ENCODE results near the gene EFCAB6. TPM values are rescaled to one million over a fixed set of nuclear protein-coding genes. Genes with fewer than 3 reads are reported as not detected.

The EFCAB6 gene
- total and polyA plus RNA-seq, 4 experiments from 2014 or later, result 0.15 to 0.91 (median 0.84) TPM; not detected in 1

GRCh38 chr22:43706151-43706550 lies 106.0 kb downstream of the EFCAB6 start:
- H3K36me3 Mint-ChIP-seq, result peaks cover 3 to 5% of the 10 kb centered on the region in 2 donors
- ChIA-PET POLR2A (ENCODE audit: partially characterized antibody) (no interaction called here), CTCF (ENCODE audit: partially characterized antibody) (no interaction called here)
- peaks cover 5 to 18% of the 10 kb centered on the region in 2 donors for H3K27me3 Mint-ChIP-seq
- no peak overlapping the region for H3K27ac ChIP-seq (ENCODE audit: low read depth, low read length)
- no peak overlapping the region for H3K4me3 ChIP-seq (ENCODE audit: low read length in 2 of 2)
- H3K9me3 Mint-ChIP-seq, result peaks cover 0 to 30% (median 28%) of the 10 kb centered on the region in 8 donors
- no peak overlapping the region for H3K27ac Mint-ChIP-seq
- peaks cover 0 to 3% of the 10 kb centered on the region in 2 donors for H3K9me3 ChIP-seq (ENCODE audit: control insufficient read depth in 1 of 2, low read length in 2 of 2)
- H3K4me3 Mint-ChIP-seq, result no peak overlapping the region
- H3K4me1 Mint-ChIP-seq, result no peaks in the 10 kb centered on the region
- intact Hi-C loops (cut with micrococcal nuclease), result no loop called here
- no peak for DNase-seq
- H3K27me3 ChIP-seq (ENCODE audit: insufficient read depth, low read length), result no peaks in the 10 kb centered on the region
- H3K4me1 ChIP-seq (ENCODE audit: insufficient read depth, low read length), result no peaks in the 10 kb centered on the region
- H3K36me3 ChIP-seq (ENCODE audit: insufficient read depth, low read length), result no peaks in the 10 kb centered on the region

- ChIA-PET CTCF (ENCODE audit: partially characterized antibody) (no interaction called here), POLR2A (ENCODE audit: partially characterized antibody) (no interaction called here)
- Mint-ChIP-seq H3K27ac (no peak overlapping the region), H3K4me3 (no peak overlapping the region), H3K9me3 (peaks cover 0 to 34% (median 29%) of the 10 kb centered on the region in 8 donors), H3K4me1 (no peaks in the 10 kb centered on the region), H3K27me3 (peaks cover 12 to 18% of the 10 kb centered on the region in 2 donors), H3K36me3 (peaks cover 3 to 5% of the 10 kb centered on the region in 2 donors)
- Histone ChIP-seq H3K4me1 (ENCODE audit: insufficient read depth, low read length) (no peaks in the 10 kb centered on the region), H3K36me3 (ENCODE audit: insufficient read depth, low read length) (no peaks in the 10 kb centered on the region), H3K9me3 (ENCODE audit: control insufficient read depth in 1 of 2, low read length in 2 of 2) (peaks cover 0 to 3% of the 10 kb centered on the region in 2 donors), H3K27me3 (ENCODE audit: insufficient read depth, low read length) (no peaks in the 10 kb centered on the region), H3K27ac (ENCODE audit: low read depth, low read length) (no peak overlapping the region), H3K4me3 (ENCODE audit: low read length in 2 of 2) (no peak overlapping the region)
- no peak for DNase-seq
- intact Hi-C loops (cut with micrococcal nuclease), result no loop called here
These were observed 108.1 kb downstream of the EFCAB6 start for GRCh38 chr22:43704051-43704450.

- no peak overlapping the region for H3K27ac ChIP-seq (ENCODE audit: low read depth, low read length)
- peaks cover 0 to 18% (median 10%) of the 10 kb centered on the region in 8 donors for H3K9me3 Mint-ChIP-seq
- CTCF ChIA-PET (ENCODE audit: partially characterized antibody), result no interaction called here
- H3K27me3 ChIP-seq (ENCODE audit: insufficient read depth, low read length), result no peaks in the 10 kb centered on the region
- H3K4me1 Mint-ChIP-seq, result no peaks in the 10 kb centered on the region
- no peak overlapping the region for H3K4me3 ChIP-seq (ENCODE audit: low read length in 2 of 2)
- H3K4me3 Mint-ChIP-seq, result no peak overlapping the region
- no peak for DNase-seq
- no peak overlapping the region for H3K27ac Mint-ChIP-seq
- H3K4me1 ChIP-seq (ENCODE audit: insufficient read depth, low read length), result no peaks in the 10 kb centered on the region
- intact Hi-C loops (cut with micrococcal nuclease), result no loop called here
- no peaks in the 10 kb centered on the region for H3K36me3 ChIP-seq (ENCODE audit: insufficient read depth, low read length)
- peaks cover 7 to 15% of the 10 kb centered on the region in 2 donors for H3K27me3 Mint-ChIP-seq
- no peaks in the 10 kb centered on the region for H3K36me3 Mint-ChIP-seq
- peaks cover 0 to 3% of the 10 kb centered on the region in 2 donors for H3K9me3 ChIP-seq (ENCODE audit: control insufficient read depth in 1 of 2, low read length in 2 of 2)
- POLR2A ChIA-PET (ENCODE audit: partially characterized antibody), result no interaction called here
These were observed 113.7 kb downstream of the EFCAB6 start for GRCh38 chr22:43698403-43698802.

- H3K9me3 Mint-ChIP-seq, result peaks cover 0 to 16% (median 6%) of the 10 kb centered on the region in 8 donors
- no peaks in the 10 kb centered on the region for H3K36me3 Mint-ChIP-seq
- no peak overlapping the region for H3K27ac ChIP-seq (ENCODE audit: low read depth, low read length)
- peaks cover 7 to 15% of the 10 kb centered on the region in 2 donors for H3K27me3 Mint-ChIP-seq
- intact Hi-C loops (cut with micrococcal nuclease), result no loop called here
- H3K36me3 ChIP-seq (ENCODE audit: insufficient read depth, low read length), result no peaks in the 10 kb centered on the region
- H3K27me3 ChIP-seq (ENCODE audit: insufficient read depth, low read length), result no peaks in the 10 kb centered on the region
- H3K9me3 ChIP-seq (ENCODE audit: control insufficient read depth in 1 of 2, low read length in 2 of 2), result no peaks in the 10 kb centered on the region
- H3K4me3 Mint-ChIP-seq, result no peak overlapping the region
- H3K27ac Mint-ChIP-seq, result no peak overlapping the region
- ChIA-PET POLR2A (ENCODE audit: partially characterized antibody) (no interaction called here), CTCF (ENCODE audit: partially characterized antibody) (no interaction called here)
- H3K4me1 Mint-ChIP-seq, result no peaks in the 10 kb centered on the region
- no peak for DNase-seq
- H3K4me1 ChIP-seq (ENCODE audit: insufficient read depth, low read length), result no peaks in the 10 kb centered on the region
- H3K4me3 ChIP-seq (ENCODE audit: low read length in 2 of 2), result no peak overlapping the region
These were observed 114.2 kb downstream of the EFCAB6 start for GRCh38 chr22:43697894-43698293.

GRCh38 chr22:43693249-43693648 lies 118.9 kb downstream of the EFCAB6 start:
- Histone ChIP-seq H3K27me3 (ENCODE audit: insufficient read depth, low read length) (no peaks in the 10 kb centered on the region), H3K4me1 (ENCODE audit: insufficient read depth, low read length) (no peaks in the 10 kb centered on the region), H3K36me3 (ENCODE audit: insufficient read depth, low read length) (no peaks in the 10 kb centered on the region), H3K27ac (ENCODE audit: low read depth, low read length) (no peak overlapping the region), H3K4me3 (ENCODE audit: low read length in 2 of 2) (no peak overlapping the region), H3K9me3 (ENCODE audit: control insufficient read depth in 1 of 2, low read length in 2 of 2) (no peaks in the 10 kb centered on the region)
- DNase-seq, result no peak
- intact Hi-C loops (cut with micrococcal nuclease), result no loop called here
- Mint-ChIP-seq H3K4me1 (no peaks in the 10 kb centered on the region), H3K36me3 (peaks cover 0 to 4% of the 10 kb centered on the region in 2 donors), H3K9me3 (peaks cover 0 to 22% (median 13%) of the 10 kb centered on the region in 8 donors), H3K4me3 (no peak overlapping the region), H3K27ac (no peak overlapping the region), H3K27me3 (peaks cover 12 to 15% of the 10 kb centered on the region in 2 donors)
- ChIA-PET POLR2A (ENCODE audit: partially characterized antibody) (no interaction called here), CTCF (ENCODE audit: partially characterized antibody) (no interaction called here)

GRCh38 chr22:43689356-43689755 lies 122.7 kb downstream of the EFCAB6 start:
- ChIA-PET POLR2A (ENCODE audit: partially characterized antibody) (no interaction called here), CTCF (ENCODE audit: partially characterized antibody) (no interaction called here)
- Histone ChIP-seq H3K27me3 (ENCODE audit: insufficient read depth, low read length) (no peaks in the 10 kb centered on the region), H3K4me1 (ENCODE audit: insufficient read depth, low read length) (no peaks in the 10 kb centered on the region), H3K4me3 (ENCODE audit: low read length in 2 of 2) (no peak overlapping the region), H3K27ac (ENCODE audit: low read depth, low read length) (no peak overlapping the region), H3K9me3 (ENCODE audit: control insufficient read depth in 1 of 2, low read length in 2 of 2) (no peaks in the 10 kb centered on the region), H3K36me3 (ENCODE audit: insufficient read depth, low read length) (no peaks in the 10 kb centered on the region)
- peaks cover 17 to 22% of the 10 kb centered on the region in 2 donors for H3K27me3 Mint-ChIP-seq
- peaks cover 0 to 22% (median 13%) of the 10 kb centered on the region in 8 donors for H3K9me3 Mint-ChIP-seq
- H3K27ac Mint-ChIP-seq, result no peak overlapping the region
- no peak for DNase-seq
- intact Hi-C loops (cut with micrococcal nuclease), result no loop called here
- no peak overlapping the region for H3K4me3 Mint-ChIP-seq
- no peaks in the 10 kb centered on the region for H3K4me1 Mint-ChIP-seq
- peaks cover 0 to 4% of the 10 kb centered on the region in 2 donors for H3K36me3 Mint-ChIP-seq

GRCh38 chr22:43682851-43683250 lies 129.3 kb downstream of the EFCAB6 start:
- POLR2A ChIA-PET (ENCODE audit: partially characterized antibody), result no interaction called here
- no peaks in the 10 kb centered on the region for H3K36me3 Mint-ChIP-seq
- no peak overlapping the region for H3K4me3 Mint-ChIP-seq
- Histone ChIP-seq H3K9me3 (ENCODE audit: control insufficient read depth in 1 of 2, low read length in 2 of 2) (no peaks in the 10 kb centered on the region), H3K36me3 (ENCODE audit: insufficient read depth, low read length) (no peaks in the 10 kb centered on the region), H3K4me1 (ENCODE audit: insufficient read depth, low read length) (no peaks in the 10 kb centered on the region), H3K27me3 (ENCODE audit: insufficient read depth, low read length) (no peaks in the 10 kb centered on the region), H3K4me3 (ENCODE audit: low read length in 2 of 2) (no peak overlapping the region), H3K27ac (ENCODE audit: low read depth, low read length) (no peak overlapping the region)
- DNase-seq, result no peak
- no peak overlapping the region for H3K27ac Mint-ChIP-seq
- CTCF ChIA-PET (ENCODE audit: partially characterized antibody), result no interaction called here
- intact Hi-C loops (cut with micrococcal nuclease), result no loop called here
- peaks cover 0 to 11% (median 6%) of the 10 kb centered on the region in 8 donors for H3K9me3 Mint-ChIP-seq
- peaks cover 10 to 18% of the 10 kb centered on the region in 2 donors for H3K27me3 Mint-ChIP-seq
- H3K4me1 Mint-ChIP-seq, result no peaks in the 10 kb centered on the region

Data from CD4-positive, alpha-beta memory T cell (primary cell).